Loucy (cell line): Measurements from ENCODE around the gene BCAR3.

ENCODE experiments used
- H2AFZ ChIP-seq: fragments of 200-600 bp; sonication (generic); 2 replicates; pipeline ENCODE4 v1.6.0; 2016; ENCODE audit warnings: antibody characterized with exemption, mild to moderate bottlenecking, low read length, moderate library complexity
- H3F3A ChIP-seq: fragments of 200-600 bp; 2 replicates; pipeline ENCODE4 v1.6.0; 2016; ENCODE audit warnings: antibody characterized with exemption, low read depth, mild to moderate bottlenecking
- H3K27me3 ChIP-seq: fragments of 200-600 bp; sonication (generic); 2 replicates; pipeline ENCODE4 v1.6.1; 2014; ENCODE audit warnings: low read length, mild to moderate bottlenecking; ENCODE audit not compliant: insufficient read depth, poor library complexity, severe bottlenecking
- H3K36me3 ChIP-seq: fragments of 200-600 bp; sonication (generic); 2 replicates; pipeline ENCODE4 v1.6.1; 2016; ENCODE audit warnings: low read length; ENCODE audit not compliant: insufficient read depth
- H3K4me1 ChIP-seq: fragments of 200-600 bp; sonication (generic); 2 replicates; pipeline ENCODE4 v1.5.1; 2014; ENCODE audit warnings: low read length, mild to moderate bottlenecking; ENCODE audit not compliant: insufficient read depth, poor library complexity, severe bottlenecking
- H3K4me2 ChIP-seq: fragments of 200-600 bp; sonication (generic); 2 replicates; pipeline ENCODE4 v1.6.0; 2014; ENCODE audit warnings: antibody characterized with exemption, low read length, low read depth, mild to moderate bottlenecking; ENCODE audit not compliant: poor library complexity, severe bottlenecking
- H3K4me3 ChIP-seq: fragments of 200-600 bp; sonication (generic); 2 replicates; pipeline ENCODE4 v1.5.1; 2014; ENCODE audit warnings: low read length, mild to moderate bottlenecking, mixed read lengths; ENCODE audit not compliant: poor library complexity, severe bottlenecking
- H3K79me2 ChIP-seq: fragments of 200-600 bp; sonication (generic); 2 replicates; pipeline ENCODE4 v1.6.1; 2014; ENCODE audit warnings: low read length; ENCODE audit not compliant: insufficient read depth
- H3K9ac ChIP-seq: fragments of 200-600 bp; sonication (generic); 2 replicates; pipeline ENCODE4 v1.6.0; 2014; ENCODE audit warnings: mild to moderate bottlenecking, low read depth, low read length, moderate library complexity; ENCODE audit not compliant: poor library complexity, severe bottlenecking
- H3K9me2 ChIP-seq: fragments of 200-600 bp; sonication (generic); replicated peaks from 2 replicates; pipeline ENCODE4 v1.6.1; 2016; ENCODE audit warnings: low read depth, low read length, mixed read lengths
- H3K9me3 ChIP-seq: fragments of 200-600 bp; sonication (generic); 2 replicates; pipeline ENCODE4 v1.6.1; 2014; ENCODE audit warnings: mild to moderate bottlenecking, antibody characterized with exemption, low read length, low read depth; ENCODE audit not compliant: insufficient read depth
- H4K20me1 ChIP-seq: fragments of 200-600 bp; sonication (generic); 2 replicates; pipeline ENCODE4 v1.6.0; 2014; ENCODE audit warnings: antibody characterized with exemption, low read length, mild to moderate bottlenecking; ENCODE audit not compliant: insufficient read depth, poor library complexity, severe bottlenecking
- EZH2phosphoT487 ChIP-seq: fragments of 200-600 bp; IDR thresholded peaks from 2 replicates; pipeline ENCODE4 v1.6.1; 2018; ENCODE audit warnings: antibody characterized with exemption, mild to moderate bottlenecking, moderate library complexity, borderline replicate concordance
- TF ChIP-seq, protein P1 (sequence below): fragments of 200-600 bp; sonication (generic); conservative IDR thresholded peaks from 2 replicates; pipeline ENCODE4 v1.5.1; 2014; ENCODE audit warnings: mild to moderate bottlenecking, antibody characterized with exemption, low read length

Gene BCAR3

DNA sequence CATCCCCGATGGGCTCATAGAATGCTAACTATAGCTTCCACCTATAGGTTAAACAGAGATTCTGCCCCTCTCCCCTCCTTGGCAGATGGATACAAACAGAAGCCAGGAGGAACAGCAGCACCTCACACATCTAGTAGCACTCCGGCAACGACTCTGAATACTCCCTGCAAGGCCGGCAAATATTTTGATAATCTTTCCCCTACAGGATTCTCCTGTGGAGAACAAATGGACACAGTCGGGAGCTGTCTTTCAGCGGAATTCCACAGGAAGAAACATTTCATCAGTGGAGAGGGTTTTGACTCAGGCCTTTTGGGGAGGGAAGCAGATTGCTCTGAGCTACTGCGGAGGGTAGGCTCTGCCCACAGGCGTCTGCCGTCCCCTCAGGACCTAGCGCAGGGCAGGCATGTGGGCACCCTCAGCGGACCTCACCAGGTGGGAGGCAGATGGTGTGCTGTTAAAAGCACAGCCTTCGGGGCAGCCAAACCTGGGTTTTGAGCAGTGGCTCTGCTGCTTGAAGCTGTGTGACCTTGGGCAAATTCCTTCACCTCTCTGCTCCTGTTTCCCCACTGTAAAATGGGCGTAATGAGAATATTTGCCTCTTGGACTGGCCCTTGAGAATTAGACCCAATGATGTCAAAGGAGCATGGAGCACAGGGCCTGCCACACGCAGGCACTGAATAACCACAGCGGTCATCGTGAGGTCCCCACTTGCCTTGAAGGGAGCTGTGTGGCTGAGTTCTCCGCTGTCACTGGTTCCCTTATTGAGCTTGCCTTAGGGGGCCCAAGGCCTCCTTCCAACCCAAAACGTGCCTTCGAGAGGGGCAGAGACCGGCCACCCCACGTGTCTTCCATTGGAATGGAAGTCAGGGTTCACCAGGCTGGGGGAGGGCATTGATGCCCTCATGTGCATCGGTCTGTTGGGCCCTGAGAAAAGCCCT is 19.2 kb upstream of the BCAR3 start:
- Histone ChIP-seq H3K9me2 (no peaks in the 10 kb centered on the region), H3K9me3 (no peaks in the 10 kb centered on the region), H3K4me3 (no peak overlapping the region), H3F3A (no peaks in the 10 kb centered on the region), H3K27me3 (no peaks in the 10 kb centered on the region), H4K20me1 (no peaks in the 10 kb centered on the region), H3K4me2 (no peak overlapping the region), H3K9ac (no peak overlapping the region), H3K4me1 (no peaks in the 10 kb centered on the region), H2AFZ (no peak overlapping the region), H3K79me2 (no peaks in the 10 kb centered on the region), H3K36me3 (no peaks in the 10 kb centered on the region)
- TF ChIP-seq, protein P1, sequence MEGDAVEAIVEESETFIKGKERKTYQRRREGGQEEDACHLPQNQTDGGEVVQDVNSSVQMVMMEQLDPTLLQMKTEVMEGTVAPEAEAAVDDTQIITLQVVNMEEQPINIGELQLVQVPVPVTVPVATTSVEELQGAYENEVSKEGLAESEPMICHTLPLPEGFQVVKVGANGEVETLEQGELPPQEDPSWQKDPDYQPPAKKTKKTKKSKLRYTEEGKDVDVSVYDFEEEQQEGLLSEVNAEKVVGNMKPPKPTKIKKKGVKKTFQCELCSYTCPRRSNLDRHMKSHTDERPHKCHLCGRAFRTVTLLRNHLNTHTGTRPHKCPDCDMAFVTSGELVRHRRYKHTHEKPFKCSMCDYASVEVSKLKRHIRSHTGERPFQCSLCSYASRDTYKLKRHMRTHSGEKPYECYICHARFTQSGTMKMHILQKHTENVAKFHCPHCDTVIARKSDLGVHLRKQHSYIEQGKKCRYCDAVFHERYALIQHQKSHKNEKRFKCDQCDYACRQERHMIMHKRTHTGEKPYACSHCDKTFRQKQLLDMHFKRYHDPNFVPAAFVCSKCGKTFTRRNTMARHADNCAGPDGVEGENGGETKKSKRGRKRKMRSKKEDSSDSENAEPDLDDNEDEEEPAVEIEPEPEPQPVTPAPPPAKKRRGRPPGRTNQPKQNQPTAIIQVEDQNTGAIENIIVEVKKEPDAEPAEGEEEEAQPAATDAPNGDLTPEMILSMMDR, result no peak
- TF ChIP-seq EZH2phosphoT487, result no peak

DNA sequence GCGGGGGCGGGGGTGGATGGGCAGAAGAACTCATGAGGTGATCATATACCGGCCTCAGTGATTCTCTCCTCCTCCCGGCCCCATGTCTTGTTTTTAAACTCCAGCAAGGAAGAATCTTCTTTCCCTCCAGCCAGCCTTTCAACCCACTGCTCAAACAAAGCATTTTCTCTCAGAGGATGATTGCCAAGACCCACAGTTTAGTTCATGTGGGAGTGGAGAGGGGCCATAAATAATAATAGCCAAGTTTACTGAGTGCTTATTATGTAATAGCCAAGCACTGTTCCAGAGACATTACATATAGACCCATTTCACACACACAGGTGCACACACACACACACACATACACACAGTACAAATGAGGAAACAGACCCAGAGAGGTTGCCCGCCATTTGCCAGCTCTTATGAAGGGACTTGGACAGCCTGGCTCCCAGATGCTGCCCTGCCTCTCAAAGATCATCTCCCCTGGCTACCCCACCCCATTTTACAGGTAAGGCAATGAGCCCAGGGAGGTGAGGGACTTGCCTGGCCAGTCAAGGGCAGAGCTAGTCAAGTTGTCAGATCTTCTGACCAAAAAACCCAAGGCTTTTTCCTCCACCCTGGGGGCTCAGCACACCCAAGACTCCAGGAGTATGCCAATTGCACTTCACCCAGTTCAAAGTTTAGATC is 18.0 kb upstream of the BCAR3 start:
- H3F3A ChIP-seq, result no peaks in the 10 kb centered on the region

DNA sequence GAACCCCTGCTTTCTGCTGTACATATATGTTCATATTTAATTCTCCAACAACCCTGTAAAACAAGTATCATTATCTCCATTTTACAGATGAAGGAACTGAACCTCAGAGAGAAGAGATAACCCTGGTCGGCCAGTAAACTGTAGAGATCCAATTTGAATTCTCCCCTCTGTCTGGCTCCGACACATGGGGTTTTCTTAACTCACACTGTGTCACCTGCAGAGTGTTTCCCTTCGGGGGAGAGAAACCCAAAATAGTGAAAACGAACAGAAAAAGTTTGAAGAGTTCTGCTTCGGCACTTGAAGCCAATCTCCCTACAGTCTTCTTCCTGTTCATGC is 17.4 kb upstream of the BCAR3 start:
- Histone ChIP-seq H3K9ac (no peak overlapping the region), H3F3A (no peaks in the 10 kb centered on the region), H3K4me1 (no peaks in the 10 kb centered on the region), H3K9me2 (no peaks in the 10 kb centered on the region), H4K20me1 (no peaks in the 10 kb centered on the region), H3K9me3 (no peaks in the 10 kb centered on the region), H3K27me3 (no peaks in the 10 kb centered on the region), H3K36me3 (no peaks in the 10 kb centered on the region), H3K79me2 (no peaks in the 10 kb centered on the region), H3K4me3 (no peak overlapping the region), H2AFZ (no peak overlapping the region), H3K4me2 (no peak overlapping the region)
- TF ChIP-seq, protein P1, result no peak
- TF ChIP-seq EZH2phosphoT487, result no peak

More for the DNA sequence above, 18.0 kb upstream of the BCAR3 start:
- TF ChIP-seq EZH2phosphoT487, result no peak
- TF ChIP-seq, protein P1, result no peak
- Histone ChIP-seq H3K4me1 (no peaks in the 10 kb centered on the region), H3K36me3 (no peaks in the 10 kb centered on the region), H3K4me3 (no peak overlapping the region), H3K9me3 (no peaks in the 10 kb centered on the region), H3K9ac (no peak overlapping the region), H3K79me2 (no peaks in the 10 kb centered on the region), H3K27me3 (no peaks in the 10 kb centered on the region), H4K20me1 (no peaks in the 10 kb centered on the region), H3K4me2 (no peak overlapping the region), H2AFZ (no peak overlapping the region), H3K9me2 (no peaks in the 10 kb centered on the region)
